Activated naive CD4-positive, alpha-beta T cell treated with anti-CD3 and anti-CD28 coated beads, Interleukin-2, amount 50 U/mL, for 24 hours (primary cell): ENCODE results near the gene ZNF532.
"Not testable (repeated sequence)": the region's sequence is repeated elsewhere in the genome, so short reads cannot be mapped to it uniquely, and the experiment has no call there.

Experiments used
- H3K27ac Mint-ChIP-seq: one replicate; pipeline ENCODE4 v1.8.0; 2021; ENCODE audit warnings: mild to moderate bottlenecking, mixed read lengths
- H3K27me3 Mint-ChIP-seq: one replicate; pipeline ENCODE4 v1.8.0; 2021; ENCODE audit warnings: mixed read lengths
- H3K36me3 Mint-ChIP-seq: one replicate; pipeline ENCODE4 v1.8.0; 2021; ENCODE audit warnings: mixed read lengths
- H3K4me1 Mint-ChIP-seq: one replicate; pipeline ENCODE4 v1.8.0; 2021; ENCODE audit warnings: mixed read lengths
- H3K4me3 Mint-ChIP-seq: one replicate; pipeline ENCODE4 v1.8.0; 2021; ENCODE audit warnings: mild to moderate bottlenecking, mixed read lengths
- H3K9me3 Mint-ChIP-seq: one replicate; pipeline ENCODE4 v1.8.0; 2021; ENCODE audit warnings: mixed read lengths

ZNF532 gene

GRCh38 chr18:58900015-58900649, 35.5 kb downstream of the ZNF532 start:
- peaks cover 3% of the 10 kb centered on the region for H3K27me3 Mint-ChIP-seq
- H3K36me3 Mint-ChIP-seq, result no peaks in the 10 kb centered on the region
- H3K4me1 Mint-ChIP-seq, result peaks cover 8% of the 10 kb centered on the region
- no peak overlapping the region for H3K4me3 Mint-ChIP-seq
- H3K9me3 Mint-ChIP-seq, result no peaks in the 10 kb centered on the region
- no peak overlapping the region for H3K27ac Mint-ChIP-seq

- Mint-ChIP-seq H3K4me1 (peaks cover 7% of the 10 kb centered on the region), H3K9me3 (no peaks in the 10 kb centered on the region), H3K36me3 (no peaks in the 10 kb centered on the region), H3K27ac (no peak overlapping the region), H3K4me3 (no peak overlapping the region), H3K27me3 (peaks cover 3% of the 10 kb centered on the region)
These were observed 36.5 kb downstream of the ZNF532 start for GRCh38 chr18:58901143-58901542.

GRCh38 chr18:58901783-58902182, 37.1 kb downstream of the ZNF532 start:
- H3K4me1 Mint-ChIP-seq, result peaks cover under 1% of the 10 kb centered on the region
- H3K36me3 Mint-ChIP-seq, result no peaks in the 10 kb centered on the region
- H3K9me3 Mint-ChIP-seq, result no peaks in the 10 kb centered on the region
- H3K27ac Mint-ChIP-seq, result no peak overlapping the region
- H3K4me3 Mint-ChIP-seq, result no peak overlapping the region
- peaks cover 3% of the 10 kb centered on the region for H3K27me3 Mint-ChIP-seq

GRCh38 chr18:58902961-58903360, 38.3 kb downstream of the ZNF532 start:
- Mint-ChIP-seq H3K36me3 (no peaks in the 10 kb centered on the region), H3K27me3 (peaks cover 9% of the 10 kb centered on the region), H3K27ac (no peak overlapping the region), H3K4me1 (no peaks in the 10 kb centered on the region), H3K9me3 (no peaks in the 10 kb centered on the region), H3K4me3 (no peak overlapping the region)

- Mint-ChIP-seq H3K36me3 (no peaks in the 10 kb centered on the region), H3K27ac (no peak overlapping the region), H3K27me3 (peaks cover 12% of the 10 kb centered on the region), H3K4me1 (no peaks in the 10 kb centered on the region), H3K9me3 (no peaks in the 10 kb centered on the region), H3K4me3 (no peak overlapping the region)
These were observed 38.9 kb downstream of the ZNF532 start for GRCh38 chr18:58903533-58903932.

GRCh38 chr18:58905777-58906428, 41.2 kb downstream of the ZNF532 start:
- Mint-ChIP-seq H3K4me1 (no peaks in the 10 kb centered on the region), H3K27me3 (peaks cover 13% of the 10 kb centered on the region), H3K36me3 (no peaks in the 10 kb centered on the region), H3K9me3 (no peaks in the 10 kb centered on the region), H3K4me3 (no peak overlapping the region), H3K27ac (no peak overlapping the region)

- Mint-ChIP-seq H3K9me3 (no peaks in the 10 kb centered on the region), H3K4me1 (peaks cover 4% of the 10 kb centered on the region), H3K4me3 (no peak overlapping the region), H3K36me3 (no peaks in the 10 kb centered on the region), H3K27me3 (peaks cover 14% of the 10 kb centered on the region), H3K27ac (no peak overlapping the region)
These were observed 43.3 kb downstream of the ZNF532 start for GRCh38 chr18:58908006-58908405.

- Mint-ChIP-seq H3K27ac (no peak overlapping the region), H3K27me3 (peaks cover 14% of the 10 kb centered on the region), H3K9me3 (no peaks in the 10 kb centered on the region), H3K4me1 (peaks cover 13% of the 10 kb centered on the region), H3K36me3 (no peaks in the 10 kb centered on the region), H3K4me3 (no peak overlapping the region)
These were observed 44.8 kb downstream of the ZNF532 start for GRCh38 chr18:58909521-58909920.

GRCh38 chr18:58911241-58911640, 46.6 kb downstream of the ZNF532 start:
- Mint-ChIP-seq H3K4me3 (no peak overlapping the region), H3K36me3 (no peaks in the 10 kb centered on the region), H3K27ac (no peak overlapping the region), H3K27me3 (peaks cover 17% of the 10 kb centered on the region), H3K9me3 (no peaks in the 10 kb centered on the region), H3K4me1 (peaks cover 13% of the 10 kb centered on the region)

- Mint-ChIP-seq H3K36me3 (no peaks in the 10 kb centered on the region), H3K4me1 (peaks cover 13% of the 10 kb centered on the region), H3K27me3 (peaks cover 17% of the 10 kb centered on the region), H3K27ac (no peak overlapping the region), H3K4me3 (no peak overlapping the region), H3K9me3 (no peaks in the 10 kb centered on the region)
These were observed 47.1 kb downstream of the ZNF532 start for GRCh38 chr18:58911766-58912165.

- Mint-ChIP-seq H3K4me1 (peaks cover 13% of the 10 kb centered on the region), H3K4me3 (no peak overlapping the region), H3K9me3 (no peaks in the 10 kb centered on the region), H3K27ac (no peak overlapping the region), H3K36me3 (no peaks in the 10 kb centered on the region), H3K27me3 (peaks cover 6% of the 10 kb centered on the region)
These were observed 50.5 kb downstream of the ZNF532 start for GRCh38 chr18:58915006-58915799.

GRCh38 chr18:58915995-58916394, 51.3 kb downstream of the ZNF532 start:
- H3K4me1 Mint-ChIP-seq, result peaks cover 13% of the 10 kb centered on the region
- H3K27ac Mint-ChIP-seq, result no peak overlapping the region
- no peaks in the 10 kb centered on the region for H3K36me3 Mint-ChIP-seq
- peaks cover 6% of the 10 kb centered on the region for H3K27me3 Mint-ChIP-seq
- H3K9me3 Mint-ChIP-seq, result no peaks in the 10 kb centered on the region
- H3K4me3 Mint-ChIP-seq, result no peak overlapping the region

- H3K4me1 Mint-ChIP-seq, H3K4me3 Mint-ChIP-seq, H3K27me3 Mint-ChIP-seq, H3K9me3 Mint-ChIP-seq, H3K27ac Mint-ChIP-seq, H3K36me3 Mint-ChIP-seq: not testable (repeated sequence)
These were observed 55.3 kb downstream of the ZNF532 start for GRCh38 chr18:58919934-58920333.

GRCh38 chr18:58922995-58923394, 58.3 kb downstream of the ZNF532 start:
- no peak overlapping the region for H3K27ac Mint-ChIP-seq

GRCh38 chr18:58924473-58924872, 59.8 kb downstream of the ZNF532 start:
- peaks cover 21% of the 10 kb centered on the region for H3K27me3 Mint-ChIP-seq
- H3K36me3 Mint-ChIP-seq, result no peaks in the 10 kb centered on the region
- H3K27ac Mint-ChIP-seq, result no peak overlapping the region
- H3K4me1 Mint-ChIP-seq, result no peaks in the 10 kb centered on the region
- no peak overlapping the region for H3K4me3 Mint-ChIP-seq
- peaks cover 14% of the 10 kb centered on the region for H3K9me3 Mint-ChIP-seq

More at GRCh38 chr18:58922995-58923394, 58.3 kb downstream of the ZNF532 start:
- Mint-ChIP-seq H3K36me3 (no peaks in the 10 kb centered on the region), H3K27me3 (peaks cover 13% of the 10 kb centered on the region), H3K4me3 (no peak overlapping the region), H3K4me1 (no peaks in the 10 kb centered on the region), H3K9me3 (peaks cover 14% of the 10 kb centered on the region)

GRCh38 chr18:58927659-58928058, 63.0 kb downstream of the ZNF532 start:
- peaks cover 14% of the 10 kb centered on the region for H3K9me3 Mint-ChIP-seq
- no peak overlapping the region for H3K4me3 Mint-ChIP-seq
- H3K27me3 Mint-ChIP-seq, result peaks cover 28% of the 10 kb centered on the region
- no peaks in the 10 kb centered on the region for H3K36me3 Mint-ChIP-seq
- no peaks in the 10 kb centered on the region for H3K4me1 Mint-ChIP-seq
- no peak overlapping the region for H3K27ac Mint-ChIP-seq
